ENCODE measurements around the gene EVC.

EVC gene

DNA sequence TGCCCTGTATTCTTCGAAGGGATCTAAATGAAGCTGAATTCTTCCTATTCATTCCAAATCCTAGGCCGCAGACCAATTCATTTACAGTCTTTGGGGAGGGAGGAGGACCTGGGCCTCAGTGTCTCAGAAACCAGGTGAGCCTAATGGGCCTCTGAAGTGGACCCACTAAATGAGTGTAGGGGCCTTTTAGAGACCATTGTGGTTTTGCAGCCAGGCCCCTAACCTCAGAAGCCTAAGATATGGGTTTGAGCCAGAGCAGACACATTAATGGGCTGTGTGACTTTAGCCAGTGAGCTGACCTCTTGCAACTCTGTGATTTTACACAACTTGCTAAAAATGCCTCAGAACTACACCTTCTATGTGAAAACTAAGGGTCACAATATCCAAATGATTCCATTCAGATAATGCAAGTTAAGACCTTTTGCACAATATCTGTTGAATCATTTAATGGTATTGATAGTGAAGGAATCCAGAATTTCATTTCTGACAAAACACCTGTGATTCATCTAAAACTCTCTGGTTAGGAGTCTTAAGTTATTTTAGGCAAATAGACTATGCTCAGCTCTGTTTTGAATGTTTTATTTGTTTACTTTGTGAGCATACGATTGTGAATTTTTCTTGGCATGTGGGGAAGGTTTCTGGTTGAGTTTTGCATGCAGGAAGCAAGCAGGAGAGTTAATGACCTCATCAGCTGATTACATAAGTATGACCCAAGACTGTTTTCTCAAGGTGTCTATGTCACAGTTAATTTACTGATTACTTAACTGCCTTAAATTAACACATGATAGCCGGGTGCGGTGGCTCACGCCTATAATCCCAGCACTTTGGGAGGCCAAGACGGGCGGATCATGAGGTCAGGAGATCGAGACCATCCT lies 75.0 kb downstream of the EVC start:
- no peak for FAIRE-seq

DNA sequence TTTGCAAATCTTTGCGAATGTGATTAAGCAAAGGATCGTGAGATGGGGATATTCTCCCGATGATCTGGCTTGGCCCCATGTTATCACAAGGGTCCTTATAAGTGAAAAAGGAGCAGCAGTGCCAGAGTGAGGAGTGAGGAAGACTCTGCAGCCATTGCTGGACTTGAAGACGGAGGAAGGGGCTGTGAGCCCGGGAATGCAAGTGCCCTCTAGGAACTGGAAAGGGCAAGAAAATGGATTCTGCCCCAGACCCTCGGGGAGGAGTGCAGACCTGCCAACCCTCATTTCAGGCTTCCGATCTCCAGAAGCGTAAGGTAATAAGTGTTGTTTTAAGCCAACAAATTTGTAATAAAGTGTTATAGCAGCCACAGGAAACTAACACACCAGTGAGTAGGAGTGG lies 76.3 kb downstream of the EVC start:
- no peak for FAIRE-seq

More for the DNA sequence above, 75.0 kb downstream of the EVC start:
- no peak for DNase-seq (ENCODE audit: low spot score)

GRCh38 chr4:5788144-5788543 lies 77.1 kb downstream of the EVC start:
- no peak for FAIRE-seq
- no peak for DNase-seq (ENCODE audit: low spot score)

More for the DNA sequence above, 76.3 kb downstream of the EVC start:
- no peak for DNase-seq (ENCODE audit: low spot score)

GRCh38 chr4:5789141-5789540 lies 78.1 kb downstream of the EVC start:
- FAIRE-seq (no peak), DNase-seq (ENCODE audit: low spot score) (no peak)

GRCh38 chr4:5790546-5790857 lies 79.5 kb downstream of the EVC start:
- DNase-seq (ENCODE audit: low spot score) (no peak), FAIRE-seq (no peak)

GRCh38 chr4:5791654-5792053 lies 80.7 kb downstream of the EVC start:
- FAIRE-seq (no peak), DNase-seq (ENCODE audit: low spot score) (no peak)

DNA sequence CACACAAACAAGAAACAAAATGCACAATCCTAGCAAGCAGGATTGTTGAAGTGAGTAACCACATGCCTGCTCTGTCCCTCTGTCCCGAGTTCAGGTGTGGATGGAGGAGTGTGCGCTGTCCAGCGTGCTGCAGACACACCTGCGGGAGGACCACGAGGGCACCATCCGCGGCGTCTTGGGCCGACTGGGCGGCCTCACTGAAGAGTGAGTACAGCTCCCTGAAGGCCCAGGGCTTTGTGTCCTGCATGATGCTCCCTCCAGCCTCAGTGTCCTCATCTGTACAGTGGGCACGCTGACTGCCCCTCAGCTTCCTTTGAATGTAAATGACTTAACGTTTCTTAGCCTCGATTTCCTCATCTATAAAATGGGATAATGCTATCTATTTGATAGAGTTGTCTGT lies 82.5 kb downstream of the EVC start:
- DNase-seq (ENCODE audit: low spot score): no peak
- no peak for FAIRE-seq

GRCh38 chr4:5795580-5795979 lies 84.6 kb downstream of the EVC start:
- DNase-seq (ENCODE audit: low spot score) (no peak), FAIRE-seq (no peak)

DNA sequence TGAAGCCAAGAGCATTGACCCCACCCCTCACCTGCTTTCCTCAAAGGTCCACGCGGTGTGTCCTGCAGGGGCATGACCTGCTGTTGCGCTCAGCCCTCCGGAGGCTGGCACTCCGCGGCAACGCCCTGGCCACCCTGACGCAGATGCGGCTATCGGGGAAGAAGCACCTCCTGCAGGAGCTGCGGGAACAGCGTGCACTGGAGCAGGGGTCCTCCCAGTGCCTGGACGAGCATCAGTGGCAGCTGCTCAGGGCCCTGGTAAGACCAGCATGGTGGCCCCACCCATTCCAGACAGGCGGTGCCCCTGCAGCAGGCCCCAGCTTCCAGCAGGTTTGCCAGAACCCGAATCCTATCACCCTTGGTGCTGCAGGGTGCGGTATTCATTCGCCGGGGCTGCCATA lies 86.0 kb downstream of the EVC start:
- DNase-seq (ENCODE audit: low spot score) (no peak), FAIRE-seq (no peak)

DNA sequence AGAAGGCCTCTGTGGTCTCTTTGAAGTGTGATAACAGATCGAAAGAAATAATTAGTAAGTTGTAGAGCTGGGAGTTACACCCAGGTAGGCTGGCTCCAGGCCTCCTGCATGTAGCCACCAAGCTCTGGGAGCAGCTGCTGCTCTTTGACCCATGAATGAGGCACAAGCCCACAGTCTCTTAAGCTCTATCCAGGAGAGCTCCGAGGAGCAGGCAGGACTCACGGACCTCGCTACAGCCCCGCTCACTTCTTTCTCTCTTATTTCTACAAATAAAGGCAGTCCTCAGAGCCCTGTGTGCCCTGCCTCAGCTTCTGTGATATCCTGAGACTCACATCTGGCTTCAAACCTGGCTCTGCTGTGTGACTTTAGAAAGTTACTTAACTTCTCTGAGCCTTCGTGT lies 86.9 kb downstream of the EVC start:
- FAIRE-seq: no peak
- no peak for DNase-seq (ENCODE audit: low spot score)

DNA sequence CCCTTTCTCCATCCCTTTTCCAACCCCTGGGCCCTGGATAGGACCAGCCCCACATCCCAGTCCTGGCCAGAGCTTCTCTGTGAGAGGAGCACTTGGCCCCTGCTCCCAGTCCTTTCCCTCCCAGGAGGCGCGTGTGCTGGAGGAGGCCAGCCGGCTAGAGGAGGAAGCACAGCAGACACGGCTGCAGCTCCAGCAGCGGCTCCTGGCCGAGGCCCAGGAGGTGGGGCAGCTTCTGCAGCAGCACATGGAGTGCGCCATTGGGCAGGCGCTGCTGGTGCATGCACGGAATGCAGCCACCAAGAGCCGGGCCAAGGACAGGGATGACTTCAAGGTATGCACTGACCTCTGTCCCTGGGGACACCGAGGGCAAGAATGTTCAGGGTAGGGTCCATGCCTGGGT lies 87.5 kb downstream of the EVC start:
- no peak for DNase-seq (ENCODE audit: low spot score)
- no peak for FAIRE-seq

GRCh38 chr4:5798946-5799345 lies 87.9 kb downstream of the EVC start:
- DNase-seq (ENCODE audit: low spot score) (no peak), FAIRE-seq (no peak)

DNA sequence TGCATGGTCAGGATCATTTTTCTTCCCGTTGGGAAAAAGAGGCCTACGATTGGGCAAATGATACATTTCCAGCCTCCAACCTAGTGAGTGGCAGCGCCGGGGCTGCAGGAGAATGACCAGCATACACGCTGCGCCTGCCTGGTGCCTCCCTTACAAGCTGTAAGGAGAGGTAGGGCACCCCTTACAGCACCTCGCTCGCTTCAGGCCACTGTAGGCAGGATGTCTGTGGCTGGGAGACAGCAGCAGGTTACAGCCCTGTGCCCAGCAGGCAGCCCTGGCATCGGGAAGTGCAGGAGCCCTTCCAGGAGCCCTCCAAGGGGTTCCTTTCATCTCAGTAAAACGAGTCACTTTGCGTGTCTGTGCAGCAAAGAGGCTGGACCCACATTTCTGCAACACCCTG lies 88.4 kb downstream of the EVC start:
- no peak for FAIRE-seq
- DNase-seq (ENCODE audit: low spot score): no peak

DNA sequence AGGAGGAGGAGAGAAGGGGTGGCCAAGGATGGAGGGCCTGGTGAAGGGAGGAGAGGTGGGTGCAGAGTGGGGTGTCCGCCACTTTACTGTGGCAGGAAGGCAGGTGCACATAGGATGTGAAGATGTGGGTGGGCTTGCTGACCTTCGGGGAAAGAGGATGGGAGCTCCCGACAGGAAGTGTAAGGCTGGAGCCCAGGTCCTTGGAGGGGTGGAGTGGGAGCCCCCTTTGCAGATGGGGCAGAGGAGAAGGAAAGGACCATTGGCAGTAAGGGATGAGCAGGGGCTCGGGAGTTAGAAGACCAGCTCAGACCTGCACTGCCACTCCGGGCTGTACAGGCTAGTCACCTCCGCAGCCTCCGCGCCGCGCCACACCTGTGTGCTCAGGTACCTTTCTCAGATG lies 89.5 kb downstream of the EVC start:
- FAIRE-seq (no peak), DNase-seq (ENCODE audit: low spot score) (no peak)

- no peak for DNase-seq (ENCODE audit: low spot score)
- no peak for FAIRE-seq
Measured at GRCh38 chr4:5801696-5802095, 90.7 kb downstream of the EVC start.

DNA sequence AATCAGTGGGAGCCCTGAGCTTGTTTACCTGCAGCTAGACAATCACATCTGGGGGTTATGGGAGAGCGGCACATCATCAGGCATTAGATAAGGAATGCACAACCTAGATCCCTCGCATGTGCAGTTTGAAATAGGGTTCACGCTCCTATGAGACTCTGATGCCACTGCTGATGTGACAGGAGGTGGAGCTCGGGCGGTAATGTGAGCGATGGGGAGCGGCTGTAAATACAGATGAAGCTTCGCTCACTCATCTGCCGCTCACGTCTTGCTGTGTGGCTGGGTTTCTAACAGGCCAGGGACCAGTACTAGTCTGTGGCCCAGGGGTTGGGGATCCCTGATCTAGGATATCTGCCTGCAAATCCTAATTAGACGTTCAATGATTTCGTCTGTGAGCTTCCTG lies 91.6 kb downstream of the EVC start:
- DNase-seq (ENCODE audit: low spot score) (no peak), FAIRE-seq (no peak)

- no peak for FAIRE-seq
- DNase-seq (ENCODE audit: low spot score): peak; percentile 21
Measured at GRCh38 chr4:5804656-5805055, 93.7 kb downstream of the EVC start.

DNA sequence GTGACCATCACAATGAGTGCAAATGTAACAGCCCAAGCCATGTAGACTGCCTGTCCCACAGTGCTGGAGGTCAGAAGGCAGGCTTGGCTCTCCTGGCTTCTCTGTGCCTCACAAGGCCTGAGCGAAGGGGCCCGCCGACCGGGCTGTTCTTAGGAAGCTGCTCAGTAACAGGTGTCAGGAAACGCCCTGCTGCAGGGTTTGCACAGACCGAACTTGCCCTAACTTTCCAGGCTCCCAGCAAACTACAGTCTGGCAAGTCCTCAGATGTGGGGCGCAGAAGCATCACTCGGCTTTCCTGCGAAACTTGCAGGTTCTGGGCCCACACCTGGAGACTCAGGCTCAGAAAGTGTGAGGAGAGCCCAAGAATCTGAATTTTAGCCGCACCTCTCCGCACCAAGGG lies 94.3 kb downstream of the EVC start:
- no peak for DNase-seq (ENCODE audit: low spot score)
- no peak for FAIRE-seq

DNA sequence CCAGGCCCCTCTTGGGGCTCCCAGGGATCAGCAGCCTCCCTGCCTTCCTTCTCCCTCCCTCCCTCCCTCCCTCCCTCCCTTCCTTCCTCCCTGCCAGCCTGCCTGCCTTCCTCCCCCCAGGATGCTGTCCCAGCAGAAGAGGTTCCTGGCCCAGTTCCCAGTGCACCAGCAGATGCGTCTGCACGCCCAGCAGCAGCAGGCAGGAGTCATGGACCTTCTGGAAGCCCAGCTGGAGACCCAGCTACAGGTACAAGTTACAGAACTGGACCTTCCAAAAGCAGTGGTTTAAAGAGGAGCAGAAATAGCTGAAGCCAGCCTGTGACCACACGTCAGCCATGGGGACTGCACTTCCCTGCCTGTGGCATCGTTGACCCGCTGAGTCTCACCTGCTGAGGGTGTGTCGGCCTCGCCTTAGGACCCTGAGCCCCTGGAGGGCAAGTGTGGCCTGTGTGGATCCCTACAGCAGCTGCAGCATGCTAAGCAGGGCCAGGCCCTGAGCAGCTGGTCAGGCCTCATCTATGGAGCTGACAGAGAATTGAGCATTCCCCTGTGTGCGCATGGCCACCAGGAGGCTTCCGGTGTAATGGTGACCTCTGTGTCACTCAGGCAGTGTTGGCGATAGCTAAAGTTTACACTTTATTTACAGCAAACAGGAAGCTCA lies 97.2 kb downstream of the EVC start:
- no peak for FAIRE-seq
- no peak for DNase-seq (ENCODE audit: low spot score)

GRCh38 chr4:5809216-5809776 lies 98.3 kb downstream of the EVC start:
- FAIRE-seq (no peak), DNase-seq (ENCODE audit: low spot score) (no peak)

DNA sequence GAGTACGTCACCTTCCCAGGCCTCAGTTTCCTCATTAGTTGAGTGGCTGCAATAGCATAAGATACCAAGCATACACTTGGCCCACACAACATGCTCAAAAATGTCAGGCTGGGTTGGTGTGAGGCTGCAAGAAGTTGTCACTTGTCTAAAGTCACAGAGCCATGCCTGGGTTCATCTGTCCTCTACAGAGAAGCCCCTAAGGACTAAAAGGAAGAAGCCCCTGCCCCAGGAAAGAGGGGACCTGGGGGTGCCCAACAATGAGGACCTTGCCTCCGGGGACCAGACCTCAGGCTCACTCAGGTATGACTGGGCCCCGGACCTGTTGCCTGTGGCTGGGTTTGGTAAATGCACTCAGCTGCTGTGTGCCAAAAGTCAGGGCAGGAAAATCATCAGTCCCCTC lies 99.2 kb downstream of the EVC start:
- DNase-seq (ENCODE audit: low spot score): no peak

GRCh38 chr4:5810770-5811430 lies 99.9 kb downstream of the EVC start:
- FAIRE-seq (no peak), DNase-seq (ENCODE audit: low spot score) (no peak)

More for the DNA sequence above, 99.2 kb downstream of the EVC start:
- FAIRE-seq: no peak

Measured in urothelium cell line (cell line).